T-cell (primary cell): Measurements from ENCODE around the gene SH2D4B. TPM values are rescaled to one million over a fixed set of nuclear protein-coding genes. Genes with fewer than 3 reads are reported as not detected.

Experiments used
- ATAC-seq, 4 experiments: fragments of 200-7000 bp in 3 of 4; fragments of 150-1000 bp in 1 of 4; cut with Tn5 transposase; replicated peaks in 1 of 4; 1 replicate in 3 of 4; 2 replicates in 1 of 4; pipeline ENCODE4 v1.10.0; 2021; ENCODE audit warnings: moderate library complexity in 3 of 4, mild to moderate bottlenecking in 2 of 4, moderate number of reproducible peaks in 1 of 4
- CTCF ChIA-PET, 2 donors: fragments of 300-600 bp; sonication (Branson Sonifier 250); formaldehyde crosslinking; loops; one replicate each; lab custom pipeline; 2022; ENCODE audit warnings: antibody characterized with exemption in 2 of 2; lab: Charles Lee
- POLR2A ChIA-PET, 2 donors: fragments of 300-600 bp; sonication (Branson Sonifier 250); formaldehyde crosslinking; loops; one replicate each; lab custom pipeline; 2022; ENCODE audit warnings: antibody characterized with exemption in 2 of 2; lab: Charles Lee
- DNase-seq, 35 experiments: peaks; one replicate each; pipeline versions ENCODE4 v3.0.0 to v3.0.0-alpha.2; 2013 to 2023
- H3K27ac ChIP-seq: one replicate; pipeline ENCODE4 v1.5.1; 2013; ENCODE audit warnings: low read length
- H3K27me3 ChIP-seq, 2 experiments: replicated peaks in 1 of 2; 1 replicate in 1 of 2; 2 replicates in 1 of 2; pipeline versions ENCODE4 v1.6.1 to v1.7.0; 2013; ENCODE audit warnings: low read length in 1 of 2, mixed read lengths in 1 of 2; ENCODE audit not compliant: control insufficient read depth in 2 of 2, insufficient read depth in 2 of 2; ENCODE audit errors: extremely low read depth in 1 of 2
- H3K36me3 ChIP-seq, 2 donors: 1 replicate in 1 of 2; 2 replicates in 1 of 2; pipeline versions ENCODE4 v1.6.1 to v1.7.0; 2013; ENCODE audit warnings: low read length in 1 of 2; ENCODE audit not compliant: control insufficient read depth in 2 of 2, insufficient read depth in 1 of 2; ENCODE audit errors: extremely low read depth in 1 of 2
- H3K4me1 ChIP-seq, 2 experiments: 1 replicate in 1 of 2; 2 replicates in 1 of 2; pipeline versions ENCODE4 v1.6.1 to v1.7.0; 2013; ENCODE audit warnings: low read length in 2 of 2, mixed read lengths in 1 of 2; ENCODE audit not compliant: insufficient read depth in 2 of 2, control insufficient read depth in 1 of 2; ENCODE audit errors: extremely low read depth in 1 of 2
- H3K4me3 ChIP-seq, 2 donors: 1 replicate in 1 of 2; 2 replicates in 1 of 2; pipeline versions ENCODE4 v1.5.1 to v1.7.0; 2013; ENCODE audit warnings: mild to moderate bottlenecking in 2 of 2, low read length in 1 of 2, moderate library complexity in 1 of 2; ENCODE audit not compliant: control insufficient read depth in 1 of 2; ENCODE audit errors: extremely low read depth in 1 of 2
- H3K9me3 ChIP-seq: 2 replicates; pipeline ENCODE4 v1.7.0; 2013
- H3K27ac Mint-ChIP-seq, 2 donors: one replicate each; pipeline ENCODE4 v1.8.0; 2020 to 2021; ENCODE audit warnings: mild to moderate bottlenecking in 2 of 2, mixed read lengths in 2 of 2
- H3K27me3 Mint-ChIP-seq, 2 donors: one replicate each; pipeline ENCODE4 v1.8.0; 2021 to 2022; ENCODE audit warnings: mixed read lengths in 2 of 2
- H3K36me3 Mint-ChIP-seq: one replicate; pipeline ENCODE4 v1.8.0; 2021; ENCODE audit warnings: mixed read lengths
- H3K4me1 Mint-ChIP-seq, 3 donors: one replicate each; pipeline ENCODE4 v1.8.0; 2020 to 2022; ENCODE audit warnings: mixed read lengths in 3 of 3, mild to moderate bottlenecking in 1 of 3
- H3K4me3 Mint-ChIP-seq, 3 donors: one replicate each; pipeline ENCODE4 v1.8.0; 2020 to 2022; ENCODE audit warnings: mild to moderate bottlenecking in 3 of 3, mixed read lengths in 3 of 3, moderate library complexity in 3 of 3
- H3K9me3 Mint-ChIP-seq, 3 donors: one replicate each; pipeline ENCODE4 v1.8.0; 2020 to 2022; ENCODE audit warnings: mixed read lengths in 3 of 3
- WGBS: methylation state at CpG from one replicate; pipeline ENCODE4 v1.1.5; 2013; ENCODE audit warnings: missing lambda C conversion rate; ENCODE audit not compliant: insufficient coverage; 5-methylcytosine and 5-hydroxymethylcytosine counted together
- total RNA-seq, 35 experiments: library from RNA in 6 of 35; stranded (reverse) in 6 of 35; fragments of 120-200 nt in 1 of 35; gene quantifications; one replicate each; pipeline versions ENCODE4 v1.2.1 to v1.2.4 and lab custom pipeline; 2013 to 2026

Gene SH2D4B
- total RNA-seq, 5 donors from 2014 or later (not counting 1 experiment from before 2014, with no cell fraction given): 0.12 to 0.26 (median 0.23) TPM

- H3K27me3 Mint-ChIP-seq: peaks cover 0 to 12% of the 10 kb centered on the region in 2 donors
- H3K4me3 Mint-ChIP-seq: no peak overlapping the region
- DNase-seq (no peak), ATAC-seq (no peak)
- H3K4me1 Mint-ChIP-seq: no peaks in the 10 kb centered on the region
- no peak overlapping the region for H3K27ac Mint-ChIP-seq
- Histone ChIP-seq H3K27ac (no peak overlapping the region), H3K27me3 (peaks cover 0 to 11% of the 10 kb centered on the region in 2 experiments), H3K4me1 (no peaks in the 10 kb centered on the region), H3K4me3 (no peak overlapping the region), H3K36me3 (no peaks in the 10 kb centered on the region), H3K9me3 (no peaks in the 10 kb centered on the region)
- POLR2A ChIA-PET: no interaction called here
- no peaks in the 10 kb centered on the region for H3K9me3 Mint-ChIP-seq
- CTCF ChIA-PET: no interaction called here
- no peaks in the 10 kb centered on the region for H3K36me3 Mint-ChIP-seq
- WGBS: 74% methylated on average over 4 of the region's 15 CpGs
Measured at GRCh38 chr10:80569131-80569895, 31.6 kb downstream of the SH2D4B start.

GRCh38 chr10:80571352-80571751, 33.6 kb downstream of the SH2D4B start:
- Histone ChIP-seq H3K27me3 (peaks cover 0 to 8% of the 10 kb centered on the region in 2 experiments), H3K4me1 (no peaks in the 10 kb centered on the region), H3K27ac (no peak overlapping the region), H3K9me3 (no peaks in the 10 kb centered on the region), H3K36me3 (no peaks in the 10 kb centered on the region), H3K4me3 (no peak overlapping the region)
- H3K36me3 Mint-ChIP-seq: no peaks in the 10 kb centered on the region
- 98% methylated on average over 6 of the region's 9 CpGs for WGBS
- no peaks in the 10 kb centered on the region for H3K4me1 Mint-ChIP-seq
- ATAC-seq (no peak), DNase-seq (no peak)
- no peak overlapping the region for H3K27ac Mint-ChIP-seq
- CTCF ChIA-PET: interaction anchor here in 1 of 2 donors (0.7 kb wide), 1 partner anchor 56 kb away, joined by 3 read pairs; no protein-coding TSS in a partner anchor
- H3K4me3 Mint-ChIP-seq: no peak overlapping the region
- H3K9me3 Mint-ChIP-seq: no peaks in the 10 kb centered on the region
- peaks cover 0 to 9% of the 10 kb centered on the region in 2 donors for H3K27me3 Mint-ChIP-seq
- POLR2A ChIA-PET: no interaction called here

GRCh38 chr10:80579181-80579763, 41.6 kb downstream of the SH2D4B start:
- Mint-ChIP-seq H3K27ac (no peak overlapping the region), H3K4me3 (no peak overlapping the region), H3K36me3 (peaks cover 3% of the 10 kb centered on the region), H3K27me3 (peaks cover 4 to 9% of the 10 kb centered on the region in 2 donors), H3K9me3 (peaks cover 0 to 4% (median 0%) of the 10 kb centered on the region in 3 donors), H3K4me1 (peaks cover 0 to 4% (median 2%) of the 10 kb centered on the region in 3 donors)
- H3K4me3 ChIP-seq: no peak overlapping the region
- 6% methylated on average over 3 of the region's 5 CpGs for WGBS
- DNase-seq (no peak), ATAC-seq (no peak)
- H3K9me3 ChIP-seq: no peaks in the 10 kb centered on the region
- no peaks in the 10 kb centered on the region for H3K4me1 ChIP-seq
- peaks cover 0 to 6% of the 10 kb centered on the region in 2 experiments for H3K27me3 ChIP-seq
- no peaks in the 10 kb centered on the region for H3K36me3 ChIP-seq
- ChIA-PET POLR2A (no interaction called here), CTCF (interaction anchor here in 1 of 2 donors (1.9 kb wide), 1 partner anchor 20 kb away, joined by 4 read pairs; no protein-coding TSS in a partner anchor)
- H3K27ac ChIP-seq: no peak overlapping the region

GRCh38 chr10:80579849-80580637, 42.3 kb downstream of the SH2D4B start:
- ATAC-seq (no peak), DNase-seq (no peak)
- POLR2A ChIA-PET: no interaction called here
- Histone ChIP-seq H3K36me3 (no peaks in the 10 kb centered on the region), H3K9me3 (no peaks in the 10 kb centered on the region), H3K4me1 (no peaks in the 10 kb centered on the region), H3K4me3 (no peak overlapping the region), H3K27me3 (peaks cover 0 to 6% of the 10 kb centered on the region in 2 experiments), H3K27ac (no peak overlapping the region)
- H3K4me3 Mint-ChIP-seq: no peak overlapping the region
- no CpG with 5 or more reads among the region's 5 CpGs for WGBS
- peaks cover 3% of the 10 kb centered on the region for H3K36me3 Mint-ChIP-seq
- CTCF ChIA-PET: interaction anchor here in 1 of 2 donors (1.9 kb wide), 1 partner anchor 19 kb away, joined by 4 read pairs; no protein-coding TSS in a partner anchor
- no peak overlapping the region for H3K27ac Mint-ChIP-seq
- peaks cover 0 to 4% (median 0%) of the 10 kb centered on the region in 3 donors for H3K9me3 Mint-ChIP-seq
- H3K27me3 Mint-ChIP-seq: peaks cover 4 to 9% of the 10 kb centered on the region in 2 donors
- H3K4me1 Mint-ChIP-seq: peaks cover 0 to 4% (median 2%) of the 10 kb centered on the region in 3 donors

- no peak for ATAC-seq
- no peaks in the 10 kb centered on the region for H3K4me1 ChIP-seq
- H3K4me1 Mint-ChIP-seq: peaks cover 0 to 4% (median 2%) of the 10 kb centered on the region in 3 donors
- no peak overlapping the region for H3K27ac ChIP-seq
- peaks cover 3% of the 10 kb centered on the region for H3K36me3 Mint-ChIP-seq
- 95% methylated on average over 4 of the region's 7 CpGs for WGBS
- no peak overlapping the region for H3K27ac Mint-ChIP-seq
- H3K4me3 ChIP-seq: no peak overlapping the region
- DNase-seq: no peak
- H3K27me3 ChIP-seq: peaks cover 0 to 6% of the 10 kb centered on the region in 2 experiments
- no peaks in the 10 kb centered on the region for H3K36me3 ChIP-seq
- CTCF ChIA-PET: interaction anchor here in 1 of 2 donors (1.9 kb wide), 1 partner anchor 18 kb away, joined by 4 read pairs; no protein-coding TSS in a partner anchor
- H3K27me3 Mint-ChIP-seq: peaks cover 4 to 9% of the 10 kb centered on the region in 2 donors
- POLR2A ChIA-PET: no interaction called here
- no peaks in the 10 kb centered on the region for H3K9me3 ChIP-seq
- H3K4me3 Mint-ChIP-seq: no peak overlapping the region
- H3K9me3 Mint-ChIP-seq: peaks cover 0 to 4% (median 0%) of the 10 kb centered on the region in 3 donors
Measured at GRCh38 chr10:80580638-80581468, 43.2 kb downstream of the SH2D4B start.
